ENCODE measurements around the gene TEC. TPM values are rescaled to one million over a fixed set of nuclear protein-coding genes. Genes with fewer than 3 reads are reported as not detected.

Gene TEC
- total and polyA plus RNA-seq, 2 donors from 2014 or later = 1.1 to 5.9 TPM

- intact Hi-C loops (cut with DNase I) = no loop called here
- FAIRE-seq = no peak
Measured at GRCh38 chr4:48196758-48197504, 72.7 kb downstream of the TEC start.

GRCh38 chr4:48195853-48196252 lies 73.8 kb downstream of the TEC start:
- Histone ChIP-seq H3K27me3 (ENCODE audit: control insufficient read depth, insufficient read depth, low read length) (no peaks in the 10 kb centered on the region), H3K36me3 (ENCODE audit: control insufficient read depth in 2 of 3, insufficient read depth in 3 of 3, low read length in 3 of 3) (no peaks in the 10 kb centered on the region), H3K9me3 (ENCODE audit: control insufficient read depth in 2 of 3, insufficient read depth in 1 of 3, low read length in 3 of 3) (no peaks in the 10 kb centered on the region), H3K9ac (ENCODE audit: low read length in 3 of 3) (no peak overlapping the region), H3K4me3 (ENCODE audit: low read length in 3 of 3) (no peak overlapping the region), H3K4me1 (ENCODE audit: control insufficient read depth in 2 of 3, insufficient read depth in 2 of 3, low read depth in 1 of 3, low read length in 3 of 3) (peaks cover 0 to 4% (median 0%) of the 10 kb centered on the region in 3 donors), H3K27ac (ENCODE audit: low read depth in 2 of 2, low read length in 2 of 2) (no peak overlapping the region)
- FAIRE-seq (no peak), DNase-seq (no peak)
- intact Hi-C loops (cut with DNase I) = no loop called here
- no peak for TF ChIP-seq CTCF (IDR thresholded peaks at IDR 0.05; ENCODE audit: borderline replicate concordance, extremely low read depth, insufficient read depth)

More at GRCh38 chr4:48196758-48197504, 72.7 kb downstream of the TEC start:
- no peaks in the 10 kb centered on the region for H3K36me3 ChIP-seq (ENCODE audit: control insufficient read depth in 2 of 3, insufficient read depth in 3 of 3, low read length in 3 of 3)
- no peaks in the 10 kb centered on the region for H3K27me3 ChIP-seq (ENCODE audit: control insufficient read depth, insufficient read depth, low read length)
- no peak overlapping the region for H3K4me3 ChIP-seq (ENCODE audit: low read length in 3 of 3)
- DNase-seq = no peak
- no peaks in the 10 kb centered on the region for H3K9me3 ChIP-seq (ENCODE audit: control insufficient read depth in 2 of 3, insufficient read depth in 1 of 3, low read length in 3 of 3)
- H3K27ac ChIP-seq (ENCODE audit: low read depth in 2 of 2, low read length in 2 of 2) = no peak overlapping the region
- no peak for TF ChIP-seq CTCF (IDR thresholded peaks at IDR 0.05; ENCODE audit: borderline replicate concordance, extremely low read depth, insufficient read depth)
- H3K9ac ChIP-seq (ENCODE audit: low read length in 3 of 3) = no peak overlapping the region
- peaks cover 0 to 4% (median 0%) of the 10 kb centered on the region in 3 donors for H3K4me1 ChIP-seq (ENCODE audit: control insufficient read depth in 2 of 3, insufficient read depth in 2 of 3, low read depth in 1 of 3, low read length in 3 of 3)

GRCh38 chr4:48195374-48195773 lies 74.3 kb downstream of the TEC start:
- no peak overlapping the region for H3K9ac ChIP-seq (ENCODE audit: low read length in 3 of 3)
- no peak for TF ChIP-seq CTCF (IDR thresholded peaks at IDR 0.05; ENCODE audit: borderline replicate concordance, extremely low read depth, insufficient read depth)
- no peak overlapping the region for H3K27ac ChIP-seq (ENCODE audit: low read depth in 2 of 2, low read length in 2 of 2)
- DNase-seq = peak in 2 of 5 donors; percentile 72 to 77
- no peaks in the 10 kb centered on the region for H3K36me3 ChIP-seq (ENCODE audit: control insufficient read depth in 2 of 3, insufficient read depth in 3 of 3, low read length in 3 of 3)
- H3K4me3 ChIP-seq (ENCODE audit: low read length in 3 of 3) = no peak overlapping the region
- H3K9me3 ChIP-seq (ENCODE audit: control insufficient read depth in 2 of 3, insufficient read depth in 1 of 3, low read length in 3 of 3) = no peaks in the 10 kb centered on the region
- intact Hi-C loops (cut with DNase I) = no loop called here
- H3K27me3 ChIP-seq (ENCODE audit: control insufficient read depth, insufficient read depth, low read length) = no peaks in the 10 kb centered on the region
- H3K4me1 ChIP-seq (ENCODE audit: control insufficient read depth in 2 of 3, insufficient read depth in 2 of 3, low read depth in 1 of 3, low read length in 3 of 3) = peaks cover 0 to 4% (median 0%) of the 10 kb centered on the region in 3 donors
- no peak for FAIRE-seq
